SK-N-SH (cell line): Measurements from ENCODE around the gene TBL1XR1. TPM values are rescaled to one million over a fixed set of nuclear protein-coding genes. Genes with fewer than 3 reads are reported as not detected.

Source experiments
- CTCF ChIA-PET: fragments of 300-600, 350-600 bp; formaldehyde crosslinking; extraction: SDS; loops from one replicate; lab custom pipeline; 2021; lab: Yijun Ruan, JAX
- POLR2A ChIA-PET: fragments of 350-600 bp; sonication (Branson Sonifier 250); formaldehyde crosslinking; extraction: SDS; loops from one replicate; lab custom pipeline; 2020; ENCODE audit warnings: antibody characterized with exemption, inconsistent platforms; lab: Yijun Ruan, JAX
- DNase-seq: peaks from one replicate; pipeline ENCODE4 v3.0.0; 2012
- H2AFZ ChIP-seq: fragments of 200-600 bp; sonication (generic); 2 replicates; pipeline ENCODE4 v1.8.1; 2016; ENCODE audit warnings: antibody characterized with exemption, mild to moderate bottlenecking, low read depth
- H3F3A ChIP-seq: fragments of 200-600 bp; sonication (generic); replicated peaks from 2 replicates; pipeline ENCODE3; 2016; ENCODE audit warnings: antibody characterized with exemption, mild to moderate bottlenecking; ENCODE audit not compliant: insufficient read depth
- H3K27ac ChIP-seq, 2 experiments: fragments of 200-500 bp in 1 of 2; fragments of 200-600 bp in 1 of 2; sonication (Bioruptor generic) in 1 of 2; sonication (generic), shearing (Covaris generic) in 1 of 2; 2 replicates each; pipeline versions ENCODE4 v1.5.1 to v1.6.1; 2014 to 2016; ENCODE audit warnings: low read depth in 2 of 2, inconsistent platforms in 1 of 2, low read length in 1 of 2, mild to moderate bottlenecking in 1 of 2, mixed read lengths in 1 of 2
- H3K27me3 ChIP-seq: fragments of 200-600 bp; sonication (generic), shearing (Covaris generic); 2 replicates; pipeline ENCODE4 v1.6.1; 2016; ENCODE audit warnings: mixed run types; ENCODE audit not compliant: insufficient read depth
- H3K36me3 ChIP-seq, 2 experiments: fragments of 200-500 bp in 1 of 2; fragments of 200-600 bp in 1 of 2; sonication (Bioruptor generic) in 1 of 2; sonication (generic) in 1 of 2; replicated peaks in 1 of 2; 2 replicates each; pipeline versions ENCODE3 to v1.5.1; 2014 to 2016; ENCODE audit warnings: low read length in 1 of 2, mild to moderate bottlenecking in 1 of 2; ENCODE audit not compliant: insufficient read depth in 2 of 2, control insufficient read depth in 1 of 2
- H3K4me1 ChIP-seq, 2 experiments: fragments of 200-500 bp in 1 of 2; fragments of 200-600 bp in 1 of 2; sonication (Bioruptor generic) in 1 of 2; sonication (generic), shearing (Covaris generic) in 1 of 2; 2 replicates each; pipeline versions ENCODE4 v1.5.1 to v1.6.1; 2014 to 2016; ENCODE audit warnings: low read depth in 1 of 2, low read length in 1 of 2, mixed run types in 1 of 2; ENCODE audit not compliant: insufficient read depth in 2 of 2, control insufficient read depth in 1 of 2
- H3K4me2 ChIP-seq: fragments of 200-600 bp; sonication (generic), shearing (Covaris generic); 2 replicates; pipeline ENCODE4 v1.6.1; 2017; ENCODE audit warnings: mixed run types
- H3K4me3 ChIP-seq, 2 experiments: fragments of 200-500 bp in 1 of 2; fragments of 200-600 bp in 1 of 2; sonication (Bioruptor generic) in 1 of 2; sonication (generic), shearing (Covaris generic) in 1 of 2; 2 replicates each; pipeline versions ENCODE4 v1.5.1 to v1.8.1; 2014 to 2016; ENCODE audit warnings: low read depth in 2 of 2, inconsistent platforms in 1 of 2, low read length in 1 of 2, mild to moderate bottlenecking in 1 of 2, mixed read lengths in 1 of 2, moderate library complexity in 1 of 2
- H3K79me2 ChIP-seq: fragments of 200-600 bp; sonication (generic); 2 replicates; pipeline ENCODE4 v1.8.1; 2017; ENCODE audit warnings: mild to moderate bottlenecking; ENCODE audit not compliant: insufficient read depth
- H3K9ac ChIP-seq: fragments of 200-600 bp; sonication (generic); 2 replicates; pipeline ENCODE4 v1.6.1; 2017; ENCODE audit warnings: mixed run types
- H3K9me2 ChIP-seq: fragments of 200-600 bp; sonication (generic); 2 replicates; pipeline ENCODE4 v1.6.1; 2017; ENCODE audit warnings: mixed run types
- H3K9me3 ChIP-seq: fragments of 200-600 bp; sonication (generic); 2 replicates; pipeline ENCODE4 v1.6.1; 2017; ENCODE audit warnings: mixed run types, mild to moderate bottlenecking, moderate library complexity
- H4K20me1 ChIP-seq: fragments of 200-600 bp; sonication (generic); 2 replicates; pipeline ENCODE4 v1.6.1; 2017; ENCODE audit warnings: mild to moderate bottlenecking, mixed run types; ENCODE audit not compliant: insufficient read depth
- CTCF ChIP-seq: fragments of 200-600 bp; sonication (generic); IDR thresholded peaks from 2 replicates; pipeline ENCODE4 v1.6.1; 2017; ENCODE audit warnings: antibody characterized with exemption, mild to moderate bottlenecking, moderate library complexity
- ELF1 ChIP-seq: IDR thresholded peaks from 2 replicates; pipeline ENCODE4 v1.4.0; 2012
- EZH2phosphoT487 ChIP-seq: fragments of 200-600 bp; sonication (generic); IDR thresholded peaks from 2 replicates; pipeline ENCODE4 v1.6.1; 2017; ENCODE audit warnings: low read depth, mixed run types, mild to moderate bottlenecking, antibody characterized with exemption, moderate library complexity, borderline replicate concordance
- FOXJ3 ChIP-seq: sonication (generic); formaldehyde crosslinking; IDR thresholded peaks from 2 replicates; pipeline ENCODE4 v1.5.1; 2020; ENCODE audit warnings: mild to moderate bottlenecking, missing genetic modification reagents
- FOXM1 ChIP-seq: IDR thresholded peaks from 2 replicates; pipeline ENCODE4 v1.4.0; 2012; ENCODE audit warnings: low read depth, mild to moderate bottlenecking
- GABPA ChIP-seq: IDR thresholded peaks from 2 replicates; pipeline ENCODE4 v1.4.0; 2012; ENCODE audit warnings: low read depth, mild to moderate bottlenecking
- GATA2 ChIP-seq: sonication (generic); formaldehyde crosslinking; IDR thresholded peaks from 2 replicates; pipeline ENCODE4 v1.5.0; 2020; ENCODE audit warnings: mild to moderate bottlenecking, missing genetic modification reagents
- JUND ChIP-seq: IDR thresholded peaks from 2 replicates; pipeline ENCODE4 v1.4.0; 2012
- MAX ChIP-seq: IDR thresholded peaks from 2 replicates; pipeline ENCODE4 v1.4.0; 2012; ENCODE audit warnings: low read depth
- MXI1 ChIP-seq: IDR thresholded peaks from 2 replicates; pipeline ENCODE4 v1.6.1; 2012; ENCODE audit warnings: mild to moderate bottlenecking, low read depth, low read length, improper control_type of control experiment
- NRF1 ChIP-seq: IDR thresholded peaks from 2 replicates; pipeline ENCODE4 v1.6.1; 2012; ENCODE audit warnings: low read depth, mild to moderate bottlenecking, low read length
- REST ChIP-seq: IDR thresholded peaks from 2 replicates; pipeline ENCODE4 v1.6.1; 2012; ENCODE audit warnings: mild to moderate bottlenecking, low read depth, low read length, moderate library complexity
- SIN3A ChIP-seq: IDR thresholded peaks from 2 replicates; pipeline ENCODE4 v1.6.1; 2012; ENCODE audit warnings: low read depth, mild to moderate bottlenecking, low read length, moderate library complexity, borderline replicate concordance
- SMC3 ChIP-seq: IDR thresholded peaks from 2 replicates; pipeline ENCODE4 v1.6.1; 2012; ENCODE audit warnings: low read depth, low read length, improper control_type of control experiment
- TAF1 ChIP-seq: IDR thresholded peaks from 2 replicates; pipeline ENCODE4 v1.6.1; 2012; ENCODE audit warnings: low read depth, mild to moderate bottlenecking, low read length, moderate library complexity, borderline replicate concordance
- TCF12 ChIP-seq: IDR thresholded peaks from 2 replicates; pipeline ENCODE4 v1.4.0; 2012
- USF2 ChIP-seq: fragments of 150-350 bp; IDR thresholded peaks from 2 replicates; pipeline ENCODE4 v1.6.1; 2017; ENCODE audit warnings: antibody characterized with exemption, low read length, low read depth, borderline replicate concordance
- WGBS: methylation state at CpG from one replicate; pipeline ENCODE4 v1.1.6; 2017; ENCODE audit warnings: low lambda C conversion rate; 5-methylcytosine and 5-hydroxymethylcytosine counted together
- polyA plus RNA-seq, 3 experiments: library from polyadenylated mRNA; depleted of rRNA; stranded (reverse); fragments of >200 nt; gene quantifications; 2 replicates each; pipeline ENCODE4 v1.2.3, GENCODE V29; 2012

The TBL1XR1 gene
- polyA plus RNA-seq, 1 of the 3 experiments (the other 2 are of a cell fraction): 20.9 TPM

- Histone ChIP-seq H3K4me1 (peaks cover 6 to 19% of the 10 kb centered on the region in 2 experiments; a peak in 3 of 4 replicates), H3K9me3 (no peaks in the 10 kb centered on the region), H3K27me3 (no peaks in the 10 kb centered on the region)
- TF ChIP-seq MAX (peak; percentile 23; the same call in 1 of the 2 replicates), TCF12 (no peak)
- TF ChIP-seq, all 33 proteins: peak for 1
- 8% methylated on average over 8 of the region's 8 CpGs for WGBS
- peak; percentile 36 for DNase-seq
- H3K9me2 ChIP-seq: no peaks in the 10 kb centered on the region
- H3K27ac ChIP-seq: peak overlapping the region; percentile 87 to 99
- H3K9ac ChIP-seq: peak overlapping the region; percentile 97
- peak overlapping the region; percentile 63; the same call in 1 of the 2 replicates for H2AFZ ChIP-seq
- peaks cover 11% of the 10 kb centered on the region for H3F3A ChIP-seq
- H3K4me3 ChIP-seq: peak overlapping the region; percentile 85 to 99
- CTCF ChIA-PET: interaction anchor here (0.6 to 2.7 kb wide), 7 partner anchors 15 to 1190 kb away, joined by 3 to 11 read pairs (median 3); no protein-coding TSS in a partner anchor
- H3K36me3 ChIP-seq: no peaks in the 10 kb centered on the region
- peaks cover 40% of the 10 kb centered on the region for H4K20me1 ChIP-seq
- H3K4me2 ChIP-seq: peak overlapping the region; percentile 94
- peaks cover 63% of the 10 kb centered on the region for H3K79me2 ChIP-seq
- POLR2A ChIA-PET: interaction anchor here (2.2 to 4.2 kb wide), 2 partner anchors 144 to 166 kb away, joined by 13 to 51 read pairs; no protein-coding TSS in a partner anchor
These were observed 1.9 kb downstream of the TBL1XR1 start for GRCh38 chr3:177195242-177195991.

- peaks cover 11% of the 10 kb centered on the region for H3F3A ChIP-seq
- no peak overlapping the region for H2AFZ ChIP-seq
- peaks cover 74% of the 10 kb centered on the region for H3K79me2 ChIP-seq
- H3K4me3 ChIP-seq: peak overlapping the region in 1 of 2 experiments; percentile 99; a peak in 2 of 4 replicates
- H3K4me1 ChIP-seq: peaks cover 6 to 19% of the 10 kb centered on the region in 2 experiments; a peak in 3 of 4 replicates
- 79% methylated on average over 1 of the region's 1 CpG for WGBS
- peak overlapping the region; percentile 97; the same call in 1 of the 2 replicates for H3K9ac ChIP-seq
- no peaks in the 10 kb centered on the region for H3K27me3 ChIP-seq
- no peaks in the 10 kb centered on the region for H3K9me3 ChIP-seq
- ChIA-PET POLR2A (interaction anchor here (4.2 kb wide), 1 partner anchor 167 kb away, joined by 51 read pairs; no protein-coding TSS in a partner anchor), CTCF (interaction anchor here (1.2 to 2.7 kb wide), 3 partner anchors 14 to 165 kb away, joined by 3 to 11 read pairs (median 3); no protein-coding TSS in a partner anchor)
- TF ChIP-seq ELF1 (no peak), TAF1 (no peak), FOXJ3 (CRISPR knock-in tag) (no peak), REST (no peak), TCF12 (no peak), MXI1 (no peak), USF2 (no peak), SIN3A (no peak), CTCF (no peak), JUND (no peak), EZH2phosphoT487 (no peak), SMC3 (no peak), GATA2 (no peak), NRF1 (no peak), GABPA (no peak), FOXM1 (no peak)
- peaks cover 45% of the 10 kb centered on the region for H4K20me1 ChIP-seq
- no peak for DNase-seq
- peak overlapping the region; percentile 94 for H3K4me2 ChIP-seq
- no peaks in the 10 kb centered on the region for H3K9me2 ChIP-seq
- H3K27ac ChIP-seq: no peak overlapping the region
- H3K36me3 ChIP-seq: no peaks in the 10 kb centered on the region
These were observed 3.0 kb downstream of the TBL1XR1 start for GRCh38 chr3:177194299-177194698.
